ENCODE measurements around the gene RCSD1. TPM values are rescaled to one million over a fixed set of nuclear protein-coding genes. Genes with fewer than 3 reads are reported as not detected.

RCSD1 gene
- total RNA-seq, 4 donors from 2014 or later = 1.8 to 21.3 (median 12.5) TPM

- Histone ChIP-seq H3K36me3 (no peaks in the 10 kb centered on the region), H3K27me3 (no peaks in the 10 kb centered on the region), H3K27ac (no peak overlapping the region), H3K4me3 (no peak overlapping the region), H3K4me1 (no peaks in the 10 kb centered on the region), H3K9me3 (no peaks in the 10 kb centered on the region)
- TF ChIP-seq CTCF (IDR thresholded peaks at IDR 0.05) (no peak), POLR2A (IDR thresholded peaks at IDR 0.05) (no peak)
- intact Hi-C loops (cut with DNase I; ENCODE audit: low total_unique reads) = no loop called here
- DNase-seq = no peak
These were observed 4.8 kb upstream of the RCSD1 start for GRCh38 chr1:167625040-167625823.

- no peak overlapping the region for H3K4me3 ChIP-seq
- peak in 1 of 2 donors; percentile 1 for DNase-seq
- H3K36me3 ChIP-seq = no peaks in the 10 kb centered on the region
- TF ChIP-seq CTCF (IDR thresholded peaks at IDR 0.05) (no peak), POLR2A (IDR thresholded peaks at IDR 0.05) (no peak)
- no peaks in the 10 kb centered on the region for H3K27me3 ChIP-seq
- intact Hi-C loops (cut with DNase I; ENCODE audit: low total_unique reads) = no loop called here
- H3K9me3 ChIP-seq = no peaks in the 10 kb centered on the region
- H3K27ac ChIP-seq = no peak overlapping the region
- H3K4me1 ChIP-seq = no peaks in the 10 kb centered on the region
These were observed 2.5 kb upstream of the RCSD1 start for GRCh38 chr1:167627615-167627864.

- H3K9me3 ChIP-seq = no peaks in the 10 kb centered on the region
- no peak overlapping the region for H3K4me3 ChIP-seq
- H3K27me3 ChIP-seq = no peaks in the 10 kb centered on the region
- H3K36me3 ChIP-seq = no peaks in the 10 kb centered on the region
- no peaks in the 10 kb centered on the region for H3K4me1 ChIP-seq
- TF ChIP-seq CTCF (IDR thresholded peaks at IDR 0.05) (no peak), POLR2A (IDR thresholded peaks at IDR 0.05) (no peak)
- intact Hi-C loops (cut with DNase I; ENCODE audit: low total_unique reads) = no loop called here
- DNase-seq = peak in 1 of 2 donors; percentile 11
- H3K27ac ChIP-seq = no peak overlapping the region
These were observed 2.0 kb upstream of the RCSD1 start for GRCh38 chr1:167627865-167628641.

GRCh38 chr1:167628741-167629515, 1.1 kb upstream of the RCSD1 start:
- TF ChIP-seq POLR2A (IDR thresholded peaks at IDR 0.05) (no peak), CTCF (IDR thresholded peaks at IDR 0.05) (no peak)
- intact Hi-C loops (cut with DNase I; ENCODE audit: low total_unique reads) = no loop called here
- Histone ChIP-seq H3K27me3 (no peaks in the 10 kb centered on the region), H3K9me3 (no peaks in the 10 kb centered on the region), H3K4me1 (no peaks in the 10 kb centered on the region), H3K36me3 (no peaks in the 10 kb centered on the region), H3K27ac (peak overlapping the region; percentile 45 to 65), H3K4me3 (no peak overlapping the region)
- DNase-seq = peak in 1 of 2 donors; percentile 5

All from uterus (tissue), 4 donors.